ENCODE results near the gene TUB.

Gene TUB

GRCh38 chr11:8068605-8069221 lies 12.3 kb upstream of the TUB start:
- DNase-seq (ENCODE audit: low spot score) (peak; percentile 84), FAIRE-seq (peak; percentile 94)

GRCh38 chr11:8069771-8070170 lies 11.2 kb upstream of the TUB start:
- DNase-seq (ENCODE audit: low spot score) (no peak), FAIRE-seq (no peak)

GRCh38 chr11:8070417-8071115 lies 10.4 kb upstream of the TUB start:
- peak; percentile 15 for FAIRE-seq
- no peak for DNase-seq (ENCODE audit: low spot score)

- FAIRE-seq (no peak), DNase-seq (ENCODE audit: low spot score) (no peak)
Measured at GRCh38 chr11:8071616-8072581, 9.1 kb upstream of the TUB start.

GRCh38 chr11:8075119-8075726 lies 5.8 kb upstream of the TUB start:
- FAIRE-seq (no peak), DNase-seq (ENCODE audit: low spot score) (no peak)

GRCh38 chr11:8079111-8079675 lies 1.8 kb upstream of the TUB start:
- no peak for FAIRE-seq

GRCh38 chr11:8080069-8080670 lies 841 bp upstream of the TUB start:
- FAIRE-seq (no peak), DNase-seq (ENCODE audit: low spot score) (no peak)

More at GRCh38 chr11:8079111-8079675, 1.8 kb upstream of the TUB start:
- DNase-seq (ENCODE audit: low spot score): no peak

- FAIRE-seq (no peak), DNase-seq (ENCODE audit: low spot score) (no peak)
Measured at GRCh38 chr11:8081591-8082250, 710 bp downstream of the TUB start.

GRCh38 chr11:8082391-8083087 lies 1.5 kb downstream of the TUB start:
- DNase-seq (ENCODE audit: low spot score) (no peak), FAIRE-seq (no peak)

- FAIRE-seq (no peak), DNase-seq (ENCODE audit: low spot score) (no peak)
Measured at GRCh38 chr11:8083088-8083395, 2.0 kb downstream of the TUB start.

- DNase-seq (ENCODE audit: low spot score) (no peak), FAIRE-seq (no peak)
Measured at GRCh38 chr11:8083871-8084281, 2.9 kb downstream of the TUB start.

- no peak for FAIRE-seq
Measured at GRCh38 chr11:8084352-8084751, 3.3 kb downstream of the TUB start.

GRCh38 chr11:8085011-8085645 lies 4.1 kb downstream of the TUB start:
- FAIRE-seq (no peak), DNase-seq (ENCODE audit: low spot score) (no peak)

More at GRCh38 chr11:8084352-8084751, 3.3 kb downstream of the TUB start:
- no peak for DNase-seq (ENCODE audit: low spot score)

- FAIRE-seq: no peak
- no peak for DNase-seq (ENCODE audit: low spot score)
Measured at GRCh38 chr11:8086001-8086479, 5.0 kb downstream of the TUB start.

- DNase-seq (ENCODE audit: low spot score) (no peak), FAIRE-seq (no peak)
Measured at GRCh38 chr11:8086571-8086970, 5.6 kb downstream of the TUB start.

GRCh38 chr11:8087185-8087584 lies 6.2 kb downstream of the TUB start:
- DNase-seq (ENCODE audit: low spot score) (no peak), FAIRE-seq (no peak)

- DNase-seq (ENCODE audit: low spot score) (no peak), FAIRE-seq (no peak)
Measured at GRCh38 chr11:8087756-8088155, 6.7 kb downstream of the TUB start.

- DNase-seq (ENCODE audit: low spot score): no peak
- no peak for FAIRE-seq
Measured at GRCh38 chr11:8089791-8090510, 8.9 kb downstream of the TUB start.

- no peak for DNase-seq (ENCODE audit: low spot score)
Measured at GRCh38 chr11:8090756-8091155, 9.7 kb downstream of the TUB start.

More at GRCh38 chr11:8090756-8091155, 9.7 kb downstream of the TUB start:
- no peak for FAIRE-seq
